Right atrium auricular region (tissue), 2 donors: Measurements from ENCODE around the gene DIPK1A. TPM values are rescaled to one million over a fixed set of nuclear protein-coding genes. Genes with fewer than 3 reads are reported as not detected.

Experiments used
- DNase-seq: peaks from one replicate; pipeline ENCODE4 v3.0.0-alpha.2; 2019; ENCODE audit warnings: low spot score
- H3K27ac ChIP-seq, 2 donors: fragments of 200-600 bp; sonication (generic); 1 replicate in 1 of 2; 2 replicates in 1 of 2; pipeline ENCODE4 v1.5.1; 2016 to 2019
- H3K27me3 ChIP-seq, 2 donors: fragments of 200-600 bp; sonication (generic); one replicate each; pipeline versions ENCODE4 v1.5.1 to v1.6.0; 2017 to 2019
- H3K36me3 ChIP-seq: fragments of 200-600 bp; sonication (generic); one replicate; pipeline ENCODE4 v1.5.1; 2016
- H3K4me1 ChIP-seq, 2 donors: fragments of 200-600 bp; sonication (generic); one replicate each; pipeline versions ENCODE4 v1.5.1 to v1.6.0; 2017 to 2019
- H3K4me3 ChIP-seq, 2 donors: fragments of 200-600 bp; sonication (generic); 1 replicate in 1 of 2; 2 replicates in 1 of 2; pipeline ENCODE4 v1.5.1; 2017 to 2019; ENCODE audit warnings: mild to moderate bottlenecking in 1 of 2, moderate library complexity in 1 of 2
- H3K9me3 ChIP-seq, 2 donors: fragments of 200-600 bp; sonication (generic); one replicate each; pipeline ENCODE4 v1.5.1; 2019
- CTCF ChIP-seq, 2 donors: fragments of 200-600 bp; sonication (generic); IDR thresholded peaks; one replicate each; pipeline ENCODE4 v1.5.1; 2019; ENCODE audit warnings: antibody characterized with exemption in 2 of 2
- total RNA-seq, 2 donors: library from RNA; depleted of rRNA; stranded (reverse); fragments of >200 nt; gene quantifications; one replicate each; pipeline ENCODE4 v1.1.0, GENCODE V29; 2016

The DIPK1A gene
- total RNA-seq, 2 donors from 2014 or later = 5.9 to 7.9 TPM

- H3K9me3 ChIP-seq = peaks cover 0 to 4% of the 10 kb centered on the region in 2 donors
- H3K27me3 ChIP-seq = no peaks in the 10 kb centered on the region
- H3K4me1 ChIP-seq = no peaks in the 10 kb centered on the region
- no peak overlapping the region for H3K27ac ChIP-seq
- TF ChIP-seq CTCF (IDR thresholded peaks at IDR 0.05) = no peak
- no peak for DNase-seq
- H3K4me3 ChIP-seq = no peak overlapping the region
- no peaks in the 10 kb centered on the region for H3K36me3 ChIP-seq
Measured at GRCh38 chr1:92884195-92884594, 77.1 kb downstream of the DIPK1A start.

DNA sequence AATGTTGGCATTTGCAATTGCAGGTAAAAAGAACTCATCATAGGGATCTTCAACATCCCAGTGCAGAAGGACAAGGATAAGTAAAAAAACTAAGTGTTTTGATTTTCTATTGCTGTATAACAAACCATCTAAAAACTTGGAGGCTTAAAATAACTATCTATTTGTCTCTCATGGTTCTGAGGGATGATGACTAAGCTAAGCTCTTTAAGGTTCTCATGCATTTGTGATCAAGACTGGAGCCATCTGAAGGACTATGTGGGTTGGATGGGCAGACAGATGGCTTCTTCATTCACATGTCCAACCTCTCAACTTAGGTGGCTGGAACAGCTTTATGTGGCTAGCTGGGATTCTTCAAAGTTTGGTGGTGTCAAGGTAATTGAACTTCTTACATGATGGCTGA, 78.0 kb downstream of the DIPK1A start:
- no peaks in the 10 kb centered on the region for H3K4me1 ChIP-seq
- H3K27ac ChIP-seq = no peak overlapping the region
- no peaks in the 10 kb centered on the region for H3K36me3 ChIP-seq
- no peaks in the 10 kb centered on the region for H3K9me3 ChIP-seq
- TF ChIP-seq CTCF (IDR thresholded peaks at IDR 0.05) = no peak
- DNase-seq = no peak
- H3K4me3 ChIP-seq = no peak overlapping the region
- no peaks in the 10 kb centered on the region for H3K27me3 ChIP-seq

DNA sequence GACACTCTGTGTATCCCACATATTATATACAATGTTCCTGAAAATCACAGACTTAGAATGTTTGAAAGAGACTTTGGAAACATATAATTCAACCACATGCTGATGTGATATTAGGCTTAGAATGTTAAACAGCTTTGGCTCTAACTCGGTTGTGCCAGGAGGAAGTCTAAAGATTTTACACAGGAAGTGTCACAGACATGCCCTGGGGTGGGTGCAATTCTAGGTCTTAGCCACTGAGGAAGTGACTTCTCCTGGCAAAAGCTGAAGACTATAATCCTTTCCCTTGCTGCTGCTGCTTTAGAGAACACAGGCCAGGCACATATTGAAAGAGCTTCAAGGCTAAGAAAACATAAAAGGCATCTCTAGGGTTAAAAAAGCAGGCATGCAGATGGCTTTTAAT, 78.4 kb downstream of the DIPK1A start:
- Histone ChIP-seq H3K4me3 (no peak overlapping the region), H3K27ac (no peak overlapping the region), H3K27me3 (no peaks in the 10 kb centered on the region), H3K9me3 (no peaks in the 10 kb centered on the region), H3K4me1 (no peaks in the 10 kb centered on the region), H3K36me3 (no peaks in the 10 kb centered on the region)
- DNase-seq = no peak
- peak in 1 of 2 donors; percentile 12 for TF ChIP-seq CTCF (IDR thresholded peaks at IDR 0.05)

DNA sequence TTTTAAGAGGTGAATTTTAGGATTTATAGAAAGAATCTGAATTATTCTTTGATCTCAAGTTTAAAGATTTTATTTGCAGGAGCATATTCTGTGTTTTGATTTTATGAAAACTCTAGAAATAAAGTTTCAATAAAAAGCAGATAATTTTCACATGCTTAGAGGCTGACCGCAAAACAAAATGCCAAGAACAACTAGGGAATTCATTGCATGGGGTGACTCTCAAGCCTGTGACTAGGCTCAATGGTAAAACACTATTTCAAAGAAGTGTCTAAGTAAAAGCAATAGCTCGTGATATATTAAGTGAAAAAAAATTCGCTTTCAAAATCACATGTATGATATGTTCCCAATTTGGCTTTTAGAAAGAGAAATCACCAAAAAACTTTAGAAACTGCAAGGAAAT, 79.9 kb downstream of the DIPK1A start:
- Histone ChIP-seq H3K4me3 (no peak overlapping the region), H3K27ac (no peak overlapping the region), H3K9me3 (no peaks in the 10 kb centered on the region), H3K36me3 (no peaks in the 10 kb centered on the region), H3K4me1 (no peaks in the 10 kb centered on the region), H3K27me3 (no peaks in the 10 kb centered on the region)
- no peak for TF ChIP-seq CTCF (IDR thresholded peaks at IDR 0.05)
- DNase-seq = no peak

GRCh38 chr1:92879316-92879968, 81.8 kb downstream of the DIPK1A start:
- no peaks in the 10 kb centered on the region for H3K9me3 ChIP-seq
- H3K36me3 ChIP-seq = no peaks in the 10 kb centered on the region
- H3K27ac ChIP-seq = no peak overlapping the region
- H3K4me1 ChIP-seq = no peaks in the 10 kb centered on the region
- TF ChIP-seq CTCF (IDR thresholded peaks at IDR 0.05) = no peak
- H3K27me3 ChIP-seq = no peaks in the 10 kb centered on the region
- no peak overlapping the region for H3K4me3 ChIP-seq
- DNase-seq = no peak

- no peak overlapping the region for H3K4me3 ChIP-seq
- H3K36me3 ChIP-seq = no peaks in the 10 kb centered on the region
- no peak overlapping the region for H3K27ac ChIP-seq
- no peaks in the 10 kb centered on the region for H3K4me1 ChIP-seq
- no peaks in the 10 kb centered on the region for H3K27me3 ChIP-seq
- no peak for TF ChIP-seq CTCF (IDR thresholded peaks at IDR 0.05)
- no peak for DNase-seq
- peaks cover 0 to under 1% of the 10 kb centered on the region in 2 donors for H3K9me3 ChIP-seq
Measured at GRCh38 chr1:92877792-92878191, 83.5 kb downstream of the DIPK1A start.
